K562 (cell line): Measurements from ENCODE around the gene PALLD. TPM values are rescaled to one million over a fixed set of nuclear protein-coding genes. Genes with fewer than 3 reads are reported as not detected.

ENCODE experiments used
- ATAC-seq: fragments of 200-7000 bp; cut with Tn5 transposase; 3 replicates; pipeline ENCODE4 v1.9.1; 2020; ENCODE audit warnings: moderate library complexity
- BruUV-seq: library from RNA; stranded (reverse); fragments of 400-500 nt; replicated peaks from 2 replicates; lab custom pipeline; 2021; lab: Mats Ljungman, UMichigan
- CTCF ChIA-PET: fragments of 300-600 bp; formaldehyde crosslinking; extraction: SDS; loops from one replicate; lab custom pipeline; 2021; ENCODE audit warnings: low intra/inter-chr PET ratio; lab: Yijun Ruan, JAX
- POLR2A ChIA-PET: fragments of 300-600, 350-650 bp; sonication (Branson Sonifier 250); formaldehyde crosslinking; extraction: SDS; loops from one replicate; lab custom pipeline; 2021; ENCODE audit warnings: antibody characterized with exemption, inconsistent platforms; lab: Yijun Ruan, JAX
- DNase-seq, 4 experiments: peaks; one replicate each; pipeline versions ENCODE4 v3.0.0 to v3.0.0-alpha.2; 2011 to 2018; ENCODE audit warnings: low spot score in 3 of 4, mixed read lengths in 3 of 4; ENCODE audit errors: extremely low read depth in 1 of 4
- FAIRE-seq: peaks from 2 replicates; lab custom pipeline; 2011; peaks lifted over from hg19 to GRCh38; lab: Jason Lieb, UNC
- H2AFZ ChIP-seq: 2 replicates; pipeline ENCODE4 v1.6.0; 2011; ENCODE audit warnings: low read depth, low read length, control low read depth, inconsistent platforms
- H3K27ac ChIP-seq: fragments of 200-600 bp; 3 replicates; pipeline ENCODE4 v1.8.0; 2011; ENCODE audit warnings: low read depth, mild to moderate bottlenecking, control low read depth, inconsistent platforms, low read length, moderate library complexity, mixed read lengths; ENCODE audit errors: extremely low read depth
- H3K27me3 ChIP-seq, 2 experiments: fragments of 300-600 bp in 1 of 2; 2 replicates in 1 of 2; 3 replicates in 1 of 2; pipeline versions ENCODE4 v1.6.0 to v1.8.0; 2011; ENCODE audit warnings: inconsistent platforms in 2 of 2, low read length in 2 of 2, mild to moderate bottlenecking in 1 of 2, mixed read lengths in 1 of 2, moderate library complexity in 1 of 2; ENCODE audit not compliant: control insufficient read depth in 2 of 2, insufficient read depth in 2 of 2
- H3K36me3 ChIP-seq: fragments of 300-600 bp; 3 replicates; pipeline ENCODE4 v1.8.0; 2011; ENCODE audit warnings: mild to moderate bottlenecking, low read length, inconsistent platforms; ENCODE audit not compliant: control insufficient read depth, insufficient read depth
- H3K4me1 ChIP-seq, 2 experiments: fragments of 200-600 bp in 1 of 2; replicated peaks in 1 of 2; 2 replicates in 1 of 2; 3 replicates in 1 of 2; pipeline versions ENCODE4 v1.5.1 to v1.8.0; 2011; ENCODE audit warnings: inconsistent platforms in 2 of 2, low read length in 2 of 2, mild to moderate bottlenecking in 1 of 2, mixed read lengths in 1 of 2, moderate library complexity in 1 of 2; ENCODE audit not compliant: control insufficient read depth in 2 of 2, insufficient read depth in 2 of 2
- H3K4me2 ChIP-seq: 2 replicates; pipeline ENCODE4 v1.6.1; 2011; ENCODE audit warnings: low read length, control low read depth, inconsistent platforms, mixed read lengths; ENCODE audit not compliant: insufficient read depth
- H3K4me3 ChIP-seq: fragments of 200-600 bp; sonication (generic), shearing (Covaris generic); 2 replicates; pipeline ENCODE4 v1.5.1; 2016; ENCODE audit warnings: control low read depth, inconsistent platforms
- H3K79me2 ChIP-seq: fragments of 200-600 bp; 3 replicates; pipeline ENCODE4 v1.8.0; 2011; ENCODE audit warnings: low read length, inconsistent platforms; ENCODE audit not compliant: control insufficient read depth, insufficient read depth
- H3K9ac ChIP-seq, 2 experiments: 2 replicates each; pipeline versions ENCODE4 v1.6.0 to v1.6.1; 2011; ENCODE audit warnings: low read depth in 2 of 2, low read length in 2 of 2, control low read depth in 1 of 2, inconsistent platforms in 1 of 2, mild to moderate bottlenecking in 1 of 2, mixed read lengths in 1 of 2; ENCODE audit not compliant: insufficient read depth in 1 of 2
- H3K9me1 ChIP-seq: one replicate; pipeline ENCODE4 v1.6.0; 2011; ENCODE audit warnings: inconsistent platforms, mild to moderate bottlenecking, low read length, moderate library complexity; ENCODE audit not compliant: control insufficient read depth, insufficient read depth
- H3K9me3 ChIP-seq: replicated peaks from 2 replicates; pipeline ENCODE4 v1.5.1; 2011; ENCODE audit warnings: low read depth, low read length, inconsistent platforms; ENCODE audit not compliant: control insufficient read depth, insufficient read depth
- H4K20me1 ChIP-seq: replicated peaks from 2 replicates; pipeline ENCODE4 v1.6.1; 2011; ENCODE audit warnings: low read length, inconsistent platforms, mixed read lengths; ENCODE audit not compliant: control insufficient read depth, insufficient read depth
- EHMT2 ChIP-seq: fragments of 450-650 bp; IDR thresholded peaks from 2 replicates; pipeline ENCODE4 v1.6.1; 2018; ENCODE audit warnings: antibody characterized with exemption
- FOXM1 ChIP-seq, 2 experiments: fragments of 450-650 bp in 1 of 2; sonication (generic) in 1 of 2; formaldehyde crosslinking in 1 of 2; IDR thresholded peaks; 2 replicates each; pipeline versions ENCODE4 v1.6.1 to v1.9.0; 2017 to 2022; ENCODE audit warnings: low read depth in 2 of 2, mild to moderate bottlenecking in 2 of 2, missing genetic modification reagents in 1 of 2, moderate library complexity in 1 of 2
- MCM7 ChIP-seq, 2 experiments: fragments of 450-650 bp; IDR thresholded peaks; 2 replicates each; pipeline ENCODE4 v1.6.1; 2016 to 2018
- SETDB1 ChIP-seq: IDR thresholded peaks from one replicate; pipeline ENCODE4 v1.6.1; 2012; ENCODE audit warnings: low read length, control low read depth, inconsistent platforms
- SIN3B ChIP-seq: fragments of 450-650 bp; IDR thresholded peaks from 2 replicates; pipeline ENCODE4 v1.6.1; 2017; ENCODE audit warnings: low read depth, mild to moderate bottlenecking, moderate library complexity
- SNAPC5 ChIP-seq: fragments of 250-450 bp; sonication (Bioruptor Pico); IDR thresholded peaks from 2 replicates; pipeline ENCODE4 v1.8.0; 2021; ENCODE audit warnings: moderate library complexity, mild to moderate bottlenecking, inconsistent platforms
- TARDBP ChIP-seq: fragments of 450-650 bp; IDR thresholded peaks from 2 replicates; pipeline ENCODE4 v1.6.1; 2016
- ZFP1 ChIP-seq: fragments of 450-650 bp; formaldehyde crosslinking; IDR thresholded peaks from 2 replicates; pipeline ENCODE4 v1.4.0; 2020; ENCODE audit warnings: mild to moderate bottlenecking, mixed read lengths
- ZKSCAN3 ChIP-seq: fragments of 250-450 bp; sonication (Bioruptor Pico); IDR thresholded peaks from 2 replicates; pipeline ENCODE4 v1.4.0; 2020
- ZNF644 ChIP-seq: fragments of 200-800 bp; sonication (Bioruptor generic); IDR thresholded peaks from 2 replicates; pipeline ENCODE4 v1.6.1; 2016; ENCODE audit warnings: low read depth, missing genetic modification characterization, missing compliant biosample characterization
- ZNF764 ChIP-seq: fragments of 250-450 bp; sonication (Bioruptor Pico); IDR thresholded peaks from 2 replicates; pipeline ENCODE4 v1.4.0; 2020; ENCODE audit warnings: low read depth, mild to moderate bottlenecking, moderate library complexity
- ZNF79 ChIP-seq: fragments of 250-450 bp; sonication (Bioruptor Pico); IDR thresholded peaks from 2 replicates; pipeline ENCODE4 v1.4.0; 2020; ENCODE audit warnings: low read depth, mild to moderate bottlenecking, moderate library complexity
- WGBS: fragments of 100-300 bp; shearing (Covaris generic); methylation state at CpG from one replicate; pipeline ENCODE4 v1.1.6; 2016; ENCODE audit warnings: low coverage, mixed read lengths; ENCODE audit not compliant: insufficient coverage; ENCODE audit errors: missing lambda C conversion rate; 5-methylcytosine and 5-hydroxymethylcytosine counted together
- in situ Hi-C: fragments of 300-500 bp; cut with MboI; formaldehyde crosslinking; loops from 4 replicates; pipeline ENCODE4 v1.15.0; 2018; ENCODE audit warnings: inconsistent platforms, mixed read lengths
- intact Hi-C: fragments of 100-400 bp; cut with micrococcal nuclease; formaldehyde crosslinking; loops from 2 replicates; pipeline ENCODE4 v1.14.2; 2022
- polyA plus RNA-seq, 8 experiments: library from polyadenylated mRNA; depleted of rRNA in 4 of 8; stranded (reverse) in 5 of 8; unstranded in 3 of 8; fragments of >200 nt; fragmentation: Nextera tagmentation in 2 of 8; fragmentation: Illumina TruSeq in 1 of 8; extraction: Ambion mirVana in 2 of 8; extraction: Trizol in 1 of 8; gene quantifications; 2 replicates each; pipeline versions ENCODE4 v1.2.1 to v1.2.3, GENCODE V29; 2011 to 2014; ENCODE audit warnings: inconsistent platforms in 1 of 8, missing spikeins in 1 of 8
- total RNA-seq, 7 experiments: library from RNA; depleted of rRNA in 6 of 7; stranded (reverse); fragments of >200 nt in 6 of 7; fragmentation: Illumina TruSeq in 2 of 7; extraction: Trizol in 2 of 7; gene quantifications; 2 replicates each; pipeline versions ENCODE4 v1.2.1 to v1.2.3, GENCODE V29; 2011 to 2021; ENCODE audit warnings: low replicate concordance in 1 of 7
- TF ChIP-seq, protein P1 (sequence below): fragments of 450-650 bp; IDR thresholded peaks from 2 replicates; pipeline ENCODE4 v1.6.1; 2017; ENCODE audit warnings: antibody characterized with exemption
- TF ChIP-seq, protein P2 (sequence below): fragments of 450-650 bp; IDR thresholded peaks from 2 replicates; pipeline ENCODE4 v1.6.1; 2016
- TF ChIP-seq, protein P3 (sequence below): fragments of 450-650 bp; IDR thresholded peaks from 2 replicates; pipeline ENCODE4 v1.6.1; 2016; ENCODE audit warnings: low read depth, mild to moderate bottlenecking, moderate library complexity
- TF ChIP-seq, protein P4 (sequence below): IDR thresholded peaks from 3 replicates; pipeline ENCODE4 v1.6.1; 2011; ENCODE audit warnings: borderline replicate concordance, mild to moderate bottlenecking, moderate library complexity; ENCODE audit not compliant: insufficient read length; ENCODE audit errors: extremely low read depth

PALLD gene
- total and polyA plus RNA-seq, 9 of the 15 experiments (the other 6 are each of a cell fraction or from before 2014, with no cell fraction given) = 0.01 to 0.35 (median 0.06) TPM; not detected in 3

- H3K79me2 ChIP-seq = no peaks in the 10 kb centered on the region
- no peak overlapping the region for H3K4me2 ChIP-seq
- BruUV-seq = no TSS peak
- no peak for DNase-seq
- H3K36me3 ChIP-seq = no peaks in the 10 kb centered on the region
- no peak overlapping the region for H2AFZ ChIP-seq
- in situ Hi-C loops = no loop called here
- H3K9me1 ChIP-seq = no peaks in the 10 kb centered on the region
- WGBS = 0% methylated on average over 6 of the region's 6 CpGs
- no peaks in the 10 kb centered on the region for H4K20me1 ChIP-seq
- no peak for FAIRE-seq
- ATAC-seq = no peak
- intact Hi-C loops = no loop called here
- no peak overlapping the region for H3K9ac ChIP-seq
- H3K27ac ChIP-seq = no peak overlapping the region
- ChIA-PET CTCF (no interaction called here), POLR2A (interaction anchor here (0.6 kb wide), 1 partner anchor 18 kb away, joined by 3 read pairs; no protein-coding TSS in a partner anchor)
- H3K4me3 ChIP-seq = no peak overlapping the region
- H3K27me3 ChIP-seq = peaks cover 5 to 18% of the 10 kb centered on the region in 2 experiments; a peak in 3 of 5 replicates
- no peak for TF ChIP-seq SETDB1
- TF ChIP-seq MCM7 (IDR thresholded peaks at IDR 0.05) = no peak
- no peak for TF ChIP-seq ZNF79 (CRISPR knock-in tag)
- TF ChIP-seq TARDBP = no peak
- TF ChIP-seq FOXM1 (IDR thresholded peaks at IDR 0.05; ENCODE audit: low read depth) = no peak
- no peak for TF ChIP-seq FOXM1 (CRISPR knock-in tag; IDR thresholded peaks at IDR 0.05; ENCODE audit: low read depth)
- no peak for TF ChIP-seq ZNF764 (CRISPR knock-in tag)
- TF ChIP-seq EHMT2 = no peak
- TF ChIP-seq, protein P1, sequence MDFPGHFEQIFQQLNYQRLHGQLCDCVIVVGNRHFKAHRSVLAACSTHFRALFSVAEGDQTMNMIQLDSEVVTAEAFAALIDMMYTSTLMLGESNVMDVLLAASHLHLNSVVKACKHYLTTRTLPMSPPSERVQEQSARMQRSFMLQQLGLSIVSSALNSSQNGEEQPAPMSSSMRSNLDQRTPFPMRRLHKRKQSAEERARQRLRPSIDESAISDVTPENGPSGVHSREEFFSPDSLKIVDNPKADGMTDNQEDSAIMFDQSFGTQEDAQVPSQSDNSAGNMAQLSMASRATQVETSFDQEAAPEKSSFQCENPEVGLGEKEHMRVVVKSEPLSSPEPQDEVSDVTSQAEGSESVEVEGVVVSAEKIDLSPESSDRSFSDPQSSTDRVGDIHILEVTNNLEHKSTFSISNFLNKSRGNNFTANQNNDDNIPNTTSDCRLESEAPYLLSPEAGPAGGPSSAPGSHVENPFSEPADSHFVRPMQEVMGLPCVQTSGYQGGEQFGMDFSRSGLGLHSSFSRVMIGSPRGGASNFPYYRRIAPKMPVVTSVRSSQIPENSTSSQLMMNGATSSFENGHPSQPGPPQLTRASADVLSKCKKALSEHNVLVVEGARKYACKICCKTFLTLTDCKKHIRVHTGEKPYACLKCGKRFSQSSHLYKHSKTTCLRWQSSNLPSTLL = no peak
- no peak for TF ChIP-seq ZKSCAN3 (CRISPR knock-in tag)
- no peak for TF ChIP-seq SNAPC5 (CRISPR knock-in tag)
- TF ChIP-seq, protein P2, sequence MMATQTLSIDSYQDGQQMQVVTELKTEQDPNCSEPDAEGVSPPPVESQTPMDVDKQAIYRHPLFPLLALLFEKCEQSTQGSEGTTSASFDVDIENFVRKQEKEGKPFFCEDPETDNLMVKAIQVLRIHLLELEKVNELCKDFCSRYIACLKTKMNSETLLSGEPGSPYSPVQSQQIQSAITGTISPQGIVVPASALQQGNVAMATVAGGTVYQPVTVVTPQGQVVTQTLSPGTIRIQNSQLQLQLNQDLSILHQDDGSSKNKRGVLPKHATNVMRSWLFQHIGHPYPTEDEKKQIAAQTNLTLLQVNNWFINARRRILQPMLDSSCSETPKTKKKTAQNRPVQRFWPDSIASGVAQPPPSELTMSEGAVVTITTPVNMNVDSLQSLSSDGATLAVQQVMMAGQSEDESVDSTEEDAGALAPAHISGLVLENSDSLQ = no peak
- no peak for TF ChIP-seq SIN3B
- TF ChIP-seq ZNF644 (tag) = no peak
- TF ChIP-seq, protein P3, sequence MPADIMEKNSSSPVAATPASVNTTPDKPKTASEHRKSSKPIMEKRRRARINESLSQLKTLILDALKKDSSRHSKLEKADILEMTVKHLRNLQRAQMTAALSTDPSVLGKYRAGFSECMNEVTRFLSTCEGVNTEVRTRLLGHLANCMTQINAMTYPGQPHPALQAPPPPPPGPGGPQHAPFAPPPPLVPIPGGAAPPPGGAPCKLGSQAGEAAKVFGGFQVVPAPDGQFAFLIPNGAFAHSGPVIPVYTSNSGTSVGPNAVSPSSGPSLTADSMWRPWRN = no peak
- TF ChIP-seq, protein P4, sequence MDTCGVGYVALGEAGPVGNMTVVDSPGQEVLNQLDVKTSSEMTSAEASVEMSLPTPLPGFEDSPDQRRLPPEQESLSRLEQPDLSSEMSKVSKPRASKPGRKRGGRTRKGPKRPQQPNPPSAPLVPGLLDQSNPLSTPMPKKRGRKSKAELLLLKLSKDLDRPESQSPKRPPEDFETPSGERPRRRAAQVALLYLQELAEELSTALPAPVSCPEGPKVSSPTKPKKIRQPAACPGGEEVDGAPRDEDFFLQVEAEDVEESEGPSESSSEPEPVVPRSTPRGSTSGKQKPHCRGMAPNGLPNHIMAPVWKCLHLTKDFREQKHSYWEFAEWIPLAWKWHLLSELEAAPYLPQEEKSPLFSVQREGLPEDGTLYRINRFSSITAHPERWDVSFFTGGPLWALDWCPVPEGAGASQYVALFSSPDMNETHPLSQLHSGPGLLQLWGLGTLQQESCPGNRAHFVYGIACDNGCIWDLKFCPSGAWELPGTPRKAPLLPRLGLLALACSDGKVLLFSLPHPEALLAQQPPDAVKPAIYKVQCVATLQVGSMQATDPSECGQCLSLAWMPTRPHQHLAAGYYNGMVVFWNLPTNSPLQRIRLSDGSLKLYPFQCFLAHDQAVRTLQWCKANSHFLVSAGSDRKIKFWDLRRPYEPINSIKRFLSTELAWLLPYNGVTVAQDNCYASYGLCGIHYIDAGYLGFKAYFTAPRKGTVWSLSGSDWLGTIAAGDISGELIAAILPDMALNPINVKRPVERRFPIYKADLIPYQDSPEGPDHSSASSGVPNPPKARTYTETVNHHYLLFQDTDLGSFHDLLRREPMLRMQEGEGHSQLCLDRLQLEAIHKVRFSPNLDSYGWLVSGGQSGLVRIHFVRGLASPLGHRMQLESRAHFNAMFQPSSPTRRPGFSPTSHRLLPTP = no peak
- no peak for TF ChIP-seq ZFP1
- TF ChIP-seq, all 486 proteins: peak for 0
- H3K9me3 ChIP-seq = no peaks in the 10 kb centered on the region
- no peaks in the 10 kb centered on the region; a peak in 1 of 5 replicates for H3K4me1 ChIP-seq
These were observed 177.4 kb downstream of the PALLD start for GRCh38 chr4:168674077-168674747.
